ENCODE data around the gene CAPN10.

GRCh38 chr2:240631548-240632305 lies 45.2 kb downstream of the CAPN10 start:
- TF ChIP-seq POLR2A (IDR thresholded peaks at IDR 0.05) (no peak), CTCF (IDR thresholded peaks at IDR 0.05) (no peak), POLR2AphosphoS5 (IDR thresholded peaks at IDR 0.05) (no peak)

All from breast epithelium (tissue), 3 donors.